Common myeloid progenitor, CD34-positive (primary cell): ENCODE measurements around the gene SERINC2. TPM values are rescaled to one million over a fixed set of nuclear protein-coding genes. Genes with fewer than 3 reads are reported as not detected.
A peak's percentile ranks its signal among the peaks of the same experiment; 100 is the strongest.

Experiments used
- CTCF ChIA-PET: fragments of 350-600 bp; sonication (Branson Sonifier 250); formaldehyde crosslinking; loops from one replicate; lab custom pipeline; 2021; ENCODE audit warnings: antibody characterized with exemption; lab: Charles Lee
- POLR2A ChIA-PET: fragments of 350-600 bp; sonication (Branson Sonifier 250); formaldehyde crosslinking; loops from one replicate; lab custom pipeline; 2021; ENCODE audit warnings: antibody characterized with exemption; lab: Charles Lee
- DNase-seq, 3 donors: peaks; one replicate each; pipeline versions ENCODE4 v3.0.0 to v3.0.0-alpha.2; 2013
- H3K27ac ChIP-seq, 2 experiments: 1 replicate in 1 of 2; 2 replicates in 1 of 2; pipeline ENCODE4 v1.7.0; 2013; ENCODE audit warnings: inconsistent platforms in 2 of 2, low read length in 2 of 2, mild to moderate bottlenecking in 2 of 2, low read depth in 1 of 2, moderate library complexity in 1 of 2; ENCODE audit not compliant: severe bottlenecking in 2 of 2, insufficient read depth in 1 of 2, poor library complexity in 1 of 2
- H3K27me3 ChIP-seq, 5 experiments: replicated peaks in 2 of 5; 1 replicate in 3 of 5; 2 replicates in 2 of 5; pipeline versions ENCODE4 v1.6.1 to v1.7.0; 2013; ENCODE audit warnings: low read length in 4 of 5, mild to moderate bottlenecking in 2 of 5, moderate library complexity in 2 of 5, inconsistent platforms in 1 of 5; ENCODE audit not compliant: insufficient read depth in 5 of 5, control insufficient read depth in 4 of 5
- H3K36me3 ChIP-seq, 4 experiments: 1 replicate in 2 of 4; 2 replicates in 2 of 4; pipeline versions ENCODE4 v1.6.1 to v1.7.0; 2013; ENCODE audit warnings: low read length in 3 of 4, control low read depth in 1 of 4, mild to moderate bottlenecking in 1 of 4; ENCODE audit not compliant: control insufficient read depth in 4 of 4, insufficient read depth in 4 of 4
- H3K4me1 ChIP-seq, 4 experiments: 1 replicate in 3 of 4; 2 replicates in 1 of 4; pipeline versions ENCODE4 v1.6.1 to v1.7.1; 2013; ENCODE audit warnings: low read length in 3 of 4, mild to moderate bottlenecking in 3 of 4, control low read depth in 1 of 4, inconsistent platforms in 1 of 4, moderate library complexity in 1 of 4; ENCODE audit not compliant: control insufficient read depth in 4 of 4, insufficient read depth in 4 of 4; ENCODE audit errors: control extremely low read depth in 1 of 4
- H3K4me3 ChIP-seq, 7 experiments: 1 replicate in 4 of 7; 2 replicates in 3 of 7; pipeline versions ENCODE4 v1.5.1 to v1.7.0; 2013; ENCODE audit warnings: mild to moderate bottlenecking in 7 of 7, low read length in 6 of 7, moderate library complexity in 6 of 7, inconsistent platforms in 2 of 7, low read depth in 2 of 7, control low read depth in 1 of 7; ENCODE audit not compliant: insufficient read depth in 4 of 7, control insufficient read depth in 1 of 7; ENCODE audit errors: extremely low read depth in 1 of 7
- H3K9me3 ChIP-seq, 5 experiments: 1 replicate in 4 of 5; 2 replicates in 1 of 5; pipeline versions ENCODE4 v1.6.1 to v1.7.1; 2013; ENCODE audit warnings: low read length in 4 of 5, mild to moderate bottlenecking in 2 of 5, inconsistent platforms in 1 of 5, low read depth in 1 of 5, moderate library complexity in 1 of 5; ENCODE audit not compliant: control insufficient read depth in 4 of 5, insufficient read depth in 2 of 5; ENCODE audit errors: control extremely low read depth in 1 of 5
- WGBS: methylation state at CpG from one replicate; pipeline ENCODE4 v1.1.5; 2013; ENCODE audit not compliant: insufficient coverage; 5-methylcytosine and 5-hydroxymethylcytosine counted together
- polyA plus RNA-seq: library from polyadenylated mRNA; unstranded; fragments of 120-200 nt; gene quantifications from one replicate; pipeline ENCODE4 v1.2.1, GENCODE V29; 2013

The SERINC2 gene
- polyA plus RNA-seq: 0.61 TPM

DNA sequence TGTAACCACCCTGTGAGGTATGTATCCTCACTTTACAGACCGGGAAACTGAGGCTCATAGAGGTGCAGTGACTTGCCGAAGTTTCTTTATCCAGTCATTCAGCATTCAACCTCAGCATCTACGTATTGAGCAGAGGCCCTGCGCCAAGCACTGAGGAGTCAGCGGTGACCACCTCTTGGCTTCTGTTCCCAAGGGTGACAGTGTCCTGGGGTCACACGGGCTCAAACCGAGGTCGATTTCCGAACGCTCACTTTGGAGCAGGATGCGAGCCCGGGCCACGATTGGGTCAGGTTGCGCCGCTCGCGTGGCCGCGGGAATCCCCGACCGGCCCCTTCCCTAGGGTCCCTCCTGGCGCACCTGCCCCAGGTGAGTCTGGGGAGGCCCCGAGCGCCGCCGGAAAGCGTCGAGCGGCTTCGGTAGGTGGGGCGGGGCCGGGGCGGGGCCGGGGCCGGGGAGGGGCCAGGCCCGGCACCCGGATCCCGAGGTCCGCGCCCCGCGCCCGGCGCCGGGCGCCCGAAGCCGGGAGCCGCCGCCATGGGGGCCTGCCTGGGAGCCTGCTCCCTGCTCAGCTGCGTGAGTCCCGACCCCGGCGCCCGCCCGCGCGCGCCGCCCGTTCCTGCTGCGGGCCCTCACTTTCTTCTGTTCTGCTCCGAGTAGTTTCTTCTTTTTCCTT is at the start of gene SERINC2:
TSS of gene SERINC2 (plus strand) at position 482 of the 673 bp plus-strand sequence. CDS start at position 535, 53 bp downstream.
- CTCF ChIA-PET: interaction anchor here (1.1 to 2.7 kb wide), 2 partner anchors 17 to 136 kb away, joined by 7 to 8 read pairs; no protein-coding TSS in a partner anchor
- Histone ChIP-seq H3K27me3 (peaks cover 0 to 60% (median 22%) of the 10 kb centered on the region in 5 experiments), H3K4me1 (peaks cover 0 to 18% (median 15%) of the 10 kb centered on the region in 4 experiments), H3K4me3 (peak within 1 kb of the TSS; percentile 13 to 78 (median 68)), H3K27ac (no peak within 1 kb of the TSS), H3K36me3 (no peaks in the 10 kb centered on the region), H3K9me3 (no peaks in the 10 kb centered on the region)
- 3% methylated on average over 58 of the region's 63 CpGs for WGBS
- DNase-seq: peak in 1 of 3 donors; percentile 13
- POLR2A ChIA-PET: no interaction called here

DNA sequence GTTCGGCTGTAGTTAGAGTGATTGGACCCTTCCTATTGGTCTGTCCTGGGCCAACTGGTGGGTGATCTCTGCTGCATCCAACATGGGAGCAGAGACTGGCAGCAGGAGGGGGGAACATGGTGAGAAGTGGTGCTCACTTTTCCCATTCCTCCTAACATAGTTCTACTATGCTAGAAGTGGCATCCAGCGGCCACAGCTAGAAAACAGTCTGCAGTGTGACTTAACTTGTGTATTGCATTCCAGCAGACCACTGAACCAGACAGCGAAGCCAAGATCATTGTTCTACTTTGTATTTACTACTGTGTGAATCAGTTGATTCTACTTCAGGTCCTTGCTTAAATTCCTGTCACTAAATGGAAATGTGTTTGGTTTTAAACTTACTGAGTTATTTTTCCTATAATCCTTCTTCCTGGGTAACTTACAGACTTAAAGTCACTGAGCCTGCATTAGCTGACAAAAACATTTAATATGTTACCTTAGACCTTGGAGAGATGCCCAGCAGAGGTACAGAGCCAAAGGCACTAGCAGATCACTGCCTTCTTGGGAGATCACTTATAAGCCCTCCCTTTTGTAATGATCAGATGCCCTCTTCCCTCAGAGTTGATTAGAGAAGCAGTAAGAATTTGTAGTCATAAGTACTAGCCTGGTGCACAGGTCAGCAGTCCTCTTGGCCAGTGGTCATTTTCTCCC is 48.3 kb upstream of the SERINC2 start:
- 100% methylated on average over 2 of the region's 3 CpGs for WGBS
- H3K4me1 ChIP-seq: no peaks in the 10 kb centered on the region
- H3K27me3 ChIP-seq: no peaks in the 10 kb centered on the region
- POLR2A ChIA-PET: no interaction called here
- no peak overlapping the region for H3K4me3 ChIP-seq
- peaks cover 7 to 48% (median 34%) of the 10 kb centered on the region in 4 experiments for H3K36me3 ChIP-seq
- no peaks in the 10 kb centered on the region for H3K9me3 ChIP-seq
- DNase-seq: no peak
- CTCF ChIA-PET: no interaction called here
- no peak overlapping the region for H3K27ac ChIP-seq

DNA sequence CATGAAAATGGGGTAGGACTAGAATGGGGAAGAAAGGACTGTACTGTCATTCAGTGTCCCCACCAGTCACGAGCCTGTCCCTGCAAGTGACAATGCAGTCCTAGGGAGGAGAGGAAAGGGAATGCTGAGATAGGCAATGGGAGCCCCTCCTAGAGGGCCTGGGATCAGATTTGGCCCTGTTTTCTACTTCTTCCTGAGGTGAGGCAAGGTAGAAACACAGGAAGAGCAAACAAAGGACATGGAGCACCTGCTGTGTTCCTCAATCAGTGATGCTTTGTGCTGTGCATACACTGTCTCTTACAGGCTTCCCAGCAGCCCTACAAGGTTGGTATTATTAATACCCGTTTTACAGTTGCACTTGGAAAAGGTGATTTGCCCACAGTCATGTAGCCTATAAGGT is 46.2 kb upstream of the SERINC2 start:
- Histone ChIP-seq H3K4me3 (no peak overlapping the region), H3K27me3 (no peaks in the 10 kb centered on the region), H3K36me3 (peaks cover 4 to 39% (median 29%) of the 10 kb centered on the region in 4 experiments), H3K4me1 (no peaks in the 10 kb centered on the region), H3K27ac (no peak overlapping the region), H3K9me3 (no peaks in the 10 kb centered on the region)
- no peak for DNase-seq
- ChIA-PET CTCF (no interaction called here), POLR2A (no interaction called here)
- 92% methylated on average over 1 of the region's 2 CpGs for WGBS

DNA sequence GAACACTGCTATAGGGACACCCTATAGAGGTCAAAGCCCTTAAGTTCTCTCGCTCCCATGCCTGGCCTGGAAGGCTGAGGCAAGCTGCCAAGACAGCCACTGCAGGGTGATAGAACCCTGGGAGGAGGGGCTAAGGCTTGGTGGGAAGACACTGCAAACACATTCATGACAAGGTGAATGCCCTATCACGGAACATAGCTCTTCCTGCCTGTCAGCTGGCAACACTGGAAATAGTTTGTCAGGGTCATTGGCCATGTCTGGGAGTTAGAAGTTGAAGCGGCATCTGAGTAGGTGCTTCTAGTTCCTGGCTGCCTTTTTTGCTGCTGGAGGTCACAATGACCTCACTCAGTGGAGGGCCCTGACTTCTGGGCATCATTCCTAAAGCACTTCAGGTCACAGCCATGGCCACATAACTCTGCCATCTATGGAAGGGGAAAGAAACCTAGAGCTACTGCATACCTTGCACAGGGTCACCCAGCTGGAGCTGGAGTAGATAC is 44.4 kb upstream of the SERINC2 start:
- 100% methylated on average over 2 of the region's 3 CpGs for WGBS
- peaks cover 4 to 33% (median 26%) of the 10 kb centered on the region in 4 experiments for H3K36me3 ChIP-seq
- H3K9me3 ChIP-seq: no peaks in the 10 kb centered on the region
- peaks cover 0 to 9% (median 0%) of the 10 kb centered on the region in 5 experiments for H3K27me3 ChIP-seq
- CTCF ChIA-PET: interaction anchor here (1.0 kb wide), 1 partner anchor 184 kb away, joined by 3 read pairs; no protein-coding TSS in a partner anchor
- DNase-seq: no peak
- H3K27ac ChIP-seq: no peak overlapping the region
- POLR2A ChIA-PET: no interaction called here
- peaks cover 0 to 12% (median 9%) of the 10 kb centered on the region in 4 experiments for H3K4me1 ChIP-seq
- no peak overlapping the region for H3K4me3 ChIP-seq

DNA sequence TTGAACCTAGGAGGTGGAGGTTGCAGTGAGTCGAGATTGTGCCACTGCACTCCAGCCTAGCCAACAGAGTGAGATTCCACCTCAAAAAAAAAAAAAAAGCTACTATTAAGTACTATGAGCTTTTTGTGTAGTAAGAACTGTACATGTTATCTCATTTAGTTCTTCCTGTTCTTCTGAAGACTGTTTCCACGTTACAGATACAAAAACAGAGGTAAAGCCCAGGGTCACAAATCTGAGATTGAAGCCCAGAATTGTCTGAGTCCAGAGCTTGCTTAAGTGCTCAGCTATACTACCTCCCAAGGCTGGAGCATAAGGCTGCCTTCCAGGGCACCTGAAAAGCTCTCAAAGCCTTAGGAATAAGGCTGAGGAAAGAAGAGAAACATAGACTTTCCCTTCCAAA is 43.0 kb upstream of the SERINC2 start:
- 50% methylated on average over 1 of the region's 2 CpGs for WGBS
- no peak overlapping the region for H3K4me3 ChIP-seq
- no peak overlapping the region for H3K27ac ChIP-seq
- POLR2A ChIA-PET: no interaction called here
- no peak for DNase-seq
- H3K27me3 ChIP-seq: peaks cover 0 to 9% (median 0%) of the 10 kb centered on the region in 5 experiments
- no peaks in the 10 kb centered on the region for H3K9me3 ChIP-seq
- CTCF ChIA-PET: interaction anchor here (1.1 to 2.9 kb wide), 2 partner anchors 9 to 25 kb away, joined by 3 to 10 read pairs; no protein-coding TSS in a partner anchor
- peaks cover 0 to 16% (median 13%) of the 10 kb centered on the region in 4 experiments for H3K4me1 ChIP-seq
- H3K36me3 ChIP-seq: peaks cover 0 to 19% (median 13%) of the 10 kb centered on the region in 4 experiments

DNA sequence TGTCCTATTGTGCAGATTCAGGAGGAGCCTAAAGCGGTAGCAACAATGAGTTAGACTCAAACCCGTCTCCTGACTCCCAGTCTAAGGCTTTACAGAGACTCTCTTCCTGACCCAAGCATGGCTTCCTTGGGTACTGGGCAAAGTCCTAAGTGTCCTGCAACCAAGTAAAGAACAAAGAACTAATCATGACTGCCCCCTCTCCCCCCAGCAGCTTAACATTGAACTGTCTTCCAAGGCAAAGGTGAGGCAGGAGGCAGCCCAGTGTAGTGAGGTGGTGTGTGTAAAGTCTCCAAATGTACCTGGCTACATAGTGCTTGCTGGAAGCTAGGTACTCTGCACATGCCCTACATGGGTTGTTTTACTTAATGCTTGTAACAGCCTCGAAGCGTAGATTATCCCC is 42.4 kb upstream of the SERINC2 start:
- peaks cover 0 to 17% (median 9%) of the 10 kb centered on the region in 4 experiments for H3K36me3 ChIP-seq
- no peak overlapping the region for H3K4me3 ChIP-seq
- no peak for DNase-seq
- H3K27ac ChIP-seq: no peak overlapping the region
- H3K27me3 ChIP-seq: peaks cover 0 to 9% (median 0%) of the 10 kb centered on the region in 5 experiments
- WGBS: 98% methylated on average over 4 of the region's 4 CpGs
- ChIA-PET CTCF (interaction anchor here (2.9 kb wide), 1 partner anchor 24 kb away, joined by 10 read pairs; no protein-coding TSS in a partner anchor), POLR2A (no interaction called here)
- no peaks in the 10 kb centered on the region for H3K9me3 ChIP-seq
- H3K4me1 ChIP-seq: peaks cover 0 to 16% (median 13%) of the 10 kb centered on the region in 4 experiments
